HG03460 (cell line): Measurements from ENCODE around the gene SPATS2.
"Not testable (repeated sequence)": the region's sequence is repeated elsewhere in the genome, so short reads cannot be mapped to it uniquely, and the experiment has no call there.

ENCODE experiments used
- ATAC-seq: cut with Tn5 transposase; IDR thresholded peaks from one replicate; pipeline ENCODE4 v1.9.1; 2021; ENCODE audit not compliant: unreplicated experiment

SPATS2 gene

DNA sequence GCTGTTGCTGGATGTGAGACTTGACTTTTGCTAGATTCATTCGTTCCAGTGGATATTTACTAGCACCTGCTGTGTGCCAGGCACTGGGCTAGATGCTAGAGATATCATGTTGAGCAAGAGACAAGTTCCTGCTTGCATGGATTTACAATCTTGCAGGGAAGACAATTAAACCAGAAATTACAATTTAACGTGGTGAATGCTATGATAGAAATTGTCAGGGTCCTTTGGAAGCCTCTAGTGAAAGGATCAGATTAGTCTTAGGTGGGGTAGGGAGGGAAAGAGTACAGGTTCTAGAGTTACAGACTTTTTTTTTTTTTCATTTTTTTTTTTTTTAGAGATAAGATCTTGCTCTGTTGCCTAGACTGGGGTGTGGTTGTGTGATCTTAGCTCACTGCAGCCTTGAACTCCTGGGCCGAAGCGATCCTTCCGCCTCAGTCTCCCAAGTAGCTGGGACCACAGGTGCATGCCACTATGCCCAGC lies 36.7 kb downstream of the SPATS2 start:
- ATAC-seq = no peak

GRCh38 chr12:49404956-49405355 lies 37.7 kb downstream of the SPATS2 start:
- ATAC-seq = no peak

- ATAC-seq = no peak
These were observed 43.6 kb downstream of the SPATS2 start for GRCh38 chr12:49410818-49411217.

DNA sequence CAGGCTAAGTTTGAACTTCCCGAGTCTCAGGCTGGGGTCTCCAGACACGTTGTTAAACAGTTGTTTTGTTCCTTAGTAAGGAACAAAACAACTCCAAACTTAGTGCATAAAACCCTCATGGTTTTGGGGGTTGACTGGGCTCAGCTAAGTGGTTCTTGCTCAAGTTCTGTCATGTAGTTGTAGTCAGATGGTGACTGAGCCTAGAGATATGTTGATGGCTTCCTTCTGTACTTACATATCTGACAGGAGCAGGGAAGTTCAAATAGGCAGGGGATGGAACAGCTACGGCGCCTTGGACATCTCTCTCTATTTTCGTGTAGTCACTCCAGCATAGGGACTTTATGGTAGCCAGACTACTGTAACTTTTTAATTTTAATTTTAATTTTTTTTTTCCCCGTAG lies 45.7 kb downstream of the SPATS2 start:
- no peak for ATAC-seq

DNA sequence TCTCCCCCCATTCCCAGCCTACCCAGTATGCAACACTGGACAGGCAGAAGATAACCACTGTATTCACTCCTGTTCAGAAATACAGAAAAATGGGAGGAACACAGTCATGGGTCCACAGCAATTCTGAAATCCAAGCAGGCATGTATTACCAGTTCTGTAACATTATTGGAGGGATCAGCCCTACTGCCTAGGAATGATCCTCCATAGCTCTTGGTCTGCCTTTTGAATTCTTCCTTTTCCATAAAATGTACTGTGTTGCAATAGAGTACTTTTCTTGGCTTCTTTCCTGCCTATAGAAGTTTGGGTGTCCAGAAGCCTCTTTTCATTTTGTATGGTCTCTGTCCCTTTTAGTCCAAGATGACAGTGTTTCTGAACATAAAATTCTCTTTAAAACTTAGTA lies 46.5 kb downstream of the SPATS2 start:
- ATAC-seq = no peak

GRCh38 chr12:49414364-49414763 lies 47.1 kb downstream of the SPATS2 start:
- ATAC-seq = no peak

DNA sequence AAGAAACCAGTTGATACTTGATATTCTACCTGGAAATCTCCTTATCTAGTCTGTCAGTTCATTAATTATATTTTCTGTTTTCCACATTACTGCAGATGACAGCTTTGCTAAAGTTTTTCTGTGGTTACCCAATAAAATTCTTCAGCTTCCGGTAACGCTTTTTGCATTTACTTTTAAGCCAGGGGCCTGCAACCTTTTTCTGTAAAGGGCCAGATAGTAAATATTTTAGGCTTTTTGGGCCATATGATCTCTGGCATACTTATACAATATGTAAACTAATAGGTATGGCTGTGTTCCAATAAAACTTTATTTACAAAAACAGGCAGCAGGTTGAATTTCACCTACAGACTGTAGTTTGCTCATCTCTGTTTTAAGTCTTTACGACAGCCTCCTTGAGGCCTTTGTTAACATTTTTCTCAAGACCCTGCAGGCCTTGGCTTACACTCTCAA lies 48.3 kb downstream of the SPATS2 start:
- ATAC-seq = no peak

DNA sequence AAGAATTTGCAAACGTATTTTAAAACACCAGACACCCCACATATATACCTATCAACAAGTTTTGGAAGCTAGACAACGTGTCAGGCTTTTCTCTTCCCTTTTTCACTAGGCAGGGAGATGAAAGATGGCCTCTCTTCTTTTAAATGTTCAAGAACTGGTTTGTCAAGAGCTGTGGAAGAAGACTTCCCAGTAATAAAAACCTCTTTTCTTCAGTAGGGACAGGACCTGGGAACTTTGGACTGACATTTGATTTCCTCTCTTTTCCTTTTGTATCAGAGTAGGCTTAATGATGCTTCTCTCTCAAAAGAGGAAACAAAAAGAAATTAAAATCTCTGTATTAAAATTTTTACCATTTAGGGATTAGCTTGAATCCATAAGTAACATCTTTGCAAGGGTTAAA lies 49.6 kb downstream of the SPATS2 start:
- no peak for ATAC-seq

DNA sequence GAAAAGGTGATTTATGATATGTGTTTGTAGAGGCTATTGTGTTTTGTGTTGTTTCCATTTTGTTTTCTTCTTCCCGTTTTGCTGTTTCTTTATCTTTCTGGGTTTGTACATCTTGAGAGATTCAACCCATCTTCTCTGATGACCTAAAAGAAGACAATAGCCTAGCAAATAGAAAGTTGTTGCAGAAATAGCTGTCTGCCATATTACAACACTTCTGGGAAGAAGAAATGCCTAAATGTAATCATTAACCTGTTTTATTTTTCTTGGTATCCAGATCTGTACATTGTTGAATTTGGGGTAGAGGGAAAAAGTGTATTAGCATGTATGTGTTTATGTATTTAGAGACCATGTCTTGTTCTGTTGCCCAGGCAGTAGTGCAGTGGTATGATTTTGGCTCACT lies 50.3 kb downstream of the SPATS2 start:
- no peak for ATAC-seq

DNA sequence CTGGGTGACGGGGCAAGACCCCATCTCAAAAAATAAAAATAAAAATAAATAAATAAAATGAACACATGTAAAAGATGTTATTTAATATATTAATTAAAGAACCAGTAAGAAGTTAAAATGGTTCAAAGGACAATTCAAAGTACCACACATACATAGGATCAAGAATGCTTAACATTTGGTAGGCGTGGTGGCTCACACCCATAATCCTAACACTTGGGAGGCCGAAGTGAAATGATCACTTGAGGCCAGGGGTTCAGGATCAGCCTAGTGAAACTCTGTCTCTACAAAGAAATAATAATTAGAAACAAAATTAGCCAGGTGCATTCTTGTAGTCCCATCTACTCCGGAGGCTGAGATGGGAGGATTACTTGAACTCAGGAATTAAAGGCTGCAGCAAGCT lies 53.3 kb downstream of the SPATS2 start:
- no peak for ATAC-seq

DNA sequence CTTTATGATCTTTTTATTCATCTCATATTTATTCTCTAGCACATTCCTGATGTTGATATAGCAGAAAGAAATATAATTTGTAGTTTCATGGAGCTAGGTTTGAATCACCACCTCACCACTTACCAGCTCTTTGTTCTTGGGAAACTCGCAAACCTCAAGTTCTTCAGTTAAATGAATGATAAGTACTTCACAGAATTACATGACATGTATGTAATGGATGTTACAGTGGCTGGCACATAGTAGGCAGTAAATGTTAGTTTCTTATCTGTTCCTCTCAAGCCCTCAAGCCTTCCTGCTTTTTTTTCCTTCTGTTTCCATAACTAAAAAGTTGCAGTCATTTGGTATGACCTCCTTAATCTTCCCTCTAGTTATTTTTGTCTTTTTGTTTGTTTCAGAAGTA lies 54.9 kb downstream of the SPATS2 start:
- no peak for ATAC-seq

DNA sequence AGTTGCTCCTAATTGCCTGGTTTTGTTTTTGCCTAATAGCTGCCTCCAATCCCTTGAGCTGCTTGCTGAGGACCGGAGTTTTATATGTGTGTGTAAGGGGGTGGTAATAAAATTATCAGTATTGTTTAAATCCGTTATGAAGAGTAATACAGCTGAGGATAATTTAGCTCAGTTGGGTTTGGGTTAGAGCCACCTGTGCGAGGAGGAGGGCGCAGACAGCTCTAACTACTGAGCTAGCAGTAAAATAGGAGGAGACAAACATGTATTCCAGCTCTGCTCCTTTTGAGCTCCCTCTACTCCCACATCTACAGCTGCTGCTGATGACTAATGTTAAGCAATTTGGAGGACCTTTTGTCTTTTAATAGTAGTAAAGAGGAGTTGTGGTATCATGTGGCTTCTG lies 61.5 kb downstream of the SPATS2 start:
- no peak for ATAC-seq

GRCh38 chr12:49432616-49433015 lies 65.4 kb downstream of the SPATS2 start:
- no peak for ATAC-seq

DNA sequence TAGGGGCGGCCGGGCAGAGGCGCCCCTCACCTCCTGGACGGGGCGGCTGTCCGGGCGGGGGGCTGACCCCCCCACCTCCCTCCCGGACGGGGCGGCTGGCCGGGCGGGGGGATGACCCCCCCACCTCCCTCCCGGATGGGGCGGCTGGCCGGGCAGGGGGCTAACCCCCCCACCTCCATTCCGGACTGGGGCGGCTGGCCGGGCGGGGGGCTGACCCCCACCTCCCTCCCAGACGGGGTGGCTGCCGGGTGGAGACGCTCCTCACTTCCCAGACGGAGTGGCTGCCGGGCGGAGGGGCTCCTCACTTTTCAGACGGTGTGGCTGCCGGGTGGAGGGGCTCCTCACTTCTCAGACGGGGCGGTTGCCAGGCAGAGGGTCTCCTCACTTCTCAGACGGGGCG lies 69.5 kb downstream of the SPATS2 start:
- not testable (repeated sequence) for ATAC-seq

- ATAC-seq = no peak
These were observed 71.8 kb downstream of the SPATS2 start for GRCh38 chr12:49439042-49439441.

DNA sequence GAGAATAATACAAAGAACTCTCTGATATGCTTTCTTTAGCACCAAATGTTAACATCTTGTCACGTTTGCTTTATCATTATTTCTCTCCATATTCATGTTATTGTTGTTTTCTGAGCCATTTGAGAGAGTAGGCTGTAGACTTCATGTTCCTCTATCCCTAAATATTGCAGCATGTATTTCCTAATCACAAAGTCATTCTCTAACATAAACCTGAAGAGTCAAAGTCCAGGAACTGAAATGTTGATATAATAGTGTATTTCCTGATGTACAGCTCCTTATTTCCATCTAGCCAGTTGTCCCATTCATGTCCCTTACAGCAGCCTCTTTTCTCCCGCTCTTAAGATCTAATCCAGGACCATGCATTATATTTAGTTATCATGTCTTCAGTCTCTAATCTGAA lies 72.8 kb downstream of the SPATS2 start:
- ATAC-seq = no peak

DNA sequence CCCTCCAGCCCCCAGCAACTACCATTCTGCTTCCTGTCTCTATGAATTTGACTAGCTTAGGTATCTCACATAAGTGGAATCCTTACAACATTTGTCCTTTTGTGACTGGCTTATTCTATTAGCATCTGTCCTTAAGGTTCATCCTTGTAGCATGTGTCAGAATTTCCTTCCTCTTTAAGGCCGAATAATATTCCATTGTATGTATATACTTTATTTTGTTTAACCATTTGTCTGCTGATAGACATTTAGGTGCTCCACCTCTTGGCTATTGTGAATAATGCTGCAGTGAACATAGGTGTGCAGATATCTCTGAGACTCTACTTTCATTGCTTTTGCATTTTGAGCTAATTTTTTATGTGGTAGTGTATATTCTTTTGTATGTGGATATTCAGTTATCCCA lies 75.7 kb downstream of the SPATS2 start:
- ATAC-seq = no peak

DNA sequence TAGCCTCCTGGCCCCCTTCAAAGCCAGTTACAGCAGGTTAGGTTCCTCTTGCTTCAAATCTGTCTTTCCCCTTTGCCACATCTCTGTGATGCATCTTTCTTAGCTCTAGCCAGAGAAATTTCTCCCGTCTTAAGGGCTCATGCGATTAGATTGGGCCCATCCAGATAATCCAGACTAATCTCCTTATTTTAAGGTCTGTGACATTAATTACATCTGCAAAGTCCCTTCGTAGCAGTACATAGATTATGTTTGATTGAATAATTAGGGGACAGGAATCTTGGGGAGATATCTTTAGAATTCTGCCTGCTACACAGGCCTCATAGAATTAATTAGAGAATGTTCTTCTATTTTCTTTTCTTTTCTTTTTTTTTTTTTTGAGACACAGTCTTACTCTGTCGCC lies 79.3 kb downstream of the SPATS2 start:
- ATAC-seq = no peak

DNA sequence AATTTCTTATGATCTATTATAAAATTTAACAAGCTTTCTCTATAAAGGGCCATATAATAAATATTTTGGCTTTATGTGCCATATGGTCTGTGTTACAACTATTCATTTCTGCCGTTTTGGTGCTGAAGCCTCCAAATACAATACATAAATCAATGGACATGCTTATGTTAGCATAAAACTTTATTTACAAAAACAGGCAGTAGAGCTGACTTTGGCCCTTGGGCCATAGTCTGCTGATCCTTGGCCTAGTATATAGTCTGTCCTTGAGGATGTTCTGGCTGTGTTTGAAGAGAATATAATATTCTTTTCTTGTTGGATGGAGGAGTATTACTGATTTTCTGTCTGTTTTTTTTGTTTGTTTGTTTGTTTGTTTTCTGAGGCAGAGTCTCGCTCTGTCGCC lies 81.6 kb downstream of the SPATS2 start:
- ATAC-seq = no peak

DNA sequence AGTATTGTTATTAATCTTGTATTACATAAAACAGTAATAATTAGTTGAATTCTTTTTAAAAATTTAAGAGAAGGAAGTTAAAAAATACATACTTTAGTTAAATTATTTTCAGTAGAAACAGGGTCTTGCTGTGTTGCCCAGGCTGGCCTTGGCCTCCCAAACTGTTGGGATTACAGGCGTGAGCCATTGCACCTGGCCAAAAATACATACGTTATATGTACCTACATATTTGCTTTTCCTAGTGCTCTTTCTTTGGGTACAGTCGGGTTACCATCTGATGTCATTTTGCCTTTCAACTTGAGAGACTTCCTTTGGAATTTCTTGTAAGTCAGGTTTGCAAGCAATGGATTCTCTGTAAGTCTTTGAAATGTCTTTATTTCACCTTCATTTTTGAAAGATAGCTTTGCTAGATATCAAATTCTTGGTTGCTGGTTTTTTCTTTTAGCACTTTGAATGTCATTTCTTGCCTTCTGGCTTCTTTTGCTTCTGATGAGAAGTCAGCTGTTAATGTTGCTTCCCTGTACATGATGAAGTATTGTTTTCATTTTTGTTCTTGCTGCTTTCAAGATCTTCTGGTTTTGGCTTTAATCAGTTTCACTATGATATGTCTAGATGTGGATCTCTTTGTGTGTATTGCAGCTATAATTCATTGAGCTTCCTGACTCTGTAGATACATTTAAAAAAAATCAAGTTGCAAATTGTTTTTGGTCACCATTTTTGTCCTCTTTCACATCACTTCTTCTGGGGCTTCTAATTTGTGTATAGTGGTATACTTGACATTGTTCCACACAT lies 84.4 kb downstream of the SPATS2 start:
- no peak for ATAC-seq

GRCh38 chr12:49455501-49455900 lies 88.2 kb downstream of the SPATS2 start:
- ATAC-seq = no peak

GRCh38 chr12:49456131-49456679 lies 88.9 kb downstream of the SPATS2 start:
- no peak for ATAC-seq

GRCh38 chr12:49458816-49459215 lies 91.6 kb downstream of the SPATS2 start:
- ATAC-seq = no peak
